ENCODE results near the gene CDKN1C.

CDKN1C gene

GRCh38 chr11:2841411-2842190 is 44.0 kb downstream of the CDKN1C start:
- DNase-seq = no peak

GRCh38 chr11:2839395-2839943 is 46.1 kb downstream of the CDKN1C start:
- DNase-seq = no peak

- DNase-seq = no peak
These were observed 46.8 kb downstream of the CDKN1C start for GRCh38 chr11:2838676-2839294.

GRCh38 chr11:2838091-2838490 is 47.5 kb downstream of the CDKN1C start:
- no peak for DNase-seq

- no peak for DNase-seq
These were observed 47.9 kb downstream of the CDKN1C start for GRCh38 chr11:2837651-2838050.

GRCh38 chr11:2837096-2837601 is 48.4 kb downstream of the CDKN1C start:
- DNase-seq = no peak

GRCh38 chr11:2836315-2837095 is 49.1 kb downstream of the CDKN1C start:
- no peak for DNase-seq

- DNase-seq = no peak
These were observed 49.8 kb downstream of the CDKN1C start for GRCh38 chr11:2835751-2836150.

- no peak for DNase-seq
These were observed 50.3 kb downstream of the CDKN1C start for GRCh38 chr11:2835296-2835695.

GRCh38 chr11:2834503-2835273 is 50.9 kb downstream of the CDKN1C start:
- DNase-seq = no peak

- DNase-seq = no peak
These were observed 51.7 kb downstream of the CDKN1C start for GRCh38 chr11:2833716-2834502.

Data from CD4-positive, alpha-beta T cell treated with Interleukin-4 for 4 hours (primary cell).